HG03159 (cell line): ENCODE measurements around the gene SNU13.
"Not testable (repeated sequence)": the region's sequence is repeated elsewhere in the genome, so short reads cannot be mapped to it uniquely, and the experiment has no call there.

Experiments used
- ATAC-seq: cut with Tn5 transposase; IDR thresholded peaks from one replicate; pipeline ENCODE4 v1.9.1; 2021; ENCODE audit warnings: mild to moderate bottlenecking, moderate library complexity; ENCODE audit not compliant: unreplicated experiment

Gene SNU13

DNA sequence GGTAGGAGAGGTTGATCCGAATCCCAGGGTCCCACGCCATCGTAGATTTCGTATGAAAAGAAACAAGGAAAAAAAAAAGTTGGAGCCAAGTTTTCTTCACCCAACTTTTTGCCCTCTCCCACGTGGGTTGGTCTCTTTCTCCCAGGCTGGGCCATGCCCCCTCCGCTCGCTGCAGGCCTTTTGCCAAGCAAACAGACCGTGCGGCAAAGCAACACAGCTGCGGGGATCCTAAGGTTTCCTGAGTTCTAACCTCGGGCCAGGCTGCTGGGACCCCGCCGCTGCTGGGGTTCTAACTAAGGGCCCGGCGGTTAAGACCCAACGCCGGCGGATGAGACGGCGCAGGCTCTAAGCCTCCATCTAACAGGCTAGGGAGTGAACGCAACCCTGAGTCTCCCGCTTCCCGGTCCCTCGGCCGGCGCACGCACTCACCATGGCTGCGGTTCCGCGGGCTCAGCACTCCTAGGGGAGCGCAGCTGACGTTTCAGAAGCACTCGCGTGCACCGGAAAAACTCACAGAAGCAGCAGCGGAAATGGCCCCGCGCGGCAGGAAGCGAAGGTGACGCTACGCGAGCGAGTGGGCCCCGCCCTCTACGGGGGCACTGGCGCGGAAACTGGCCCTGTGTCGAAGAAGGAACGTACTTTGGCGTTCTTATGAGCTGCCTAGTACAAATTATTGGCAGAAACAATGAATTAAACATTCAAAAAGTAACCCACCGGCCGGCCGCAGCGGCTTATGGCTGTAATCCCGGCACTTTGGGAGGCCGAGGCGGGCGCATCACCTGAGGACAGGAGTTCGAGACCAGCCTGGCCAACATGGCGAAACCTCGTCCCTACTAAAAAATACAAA lies at the start of gene SNU13:
SNU13 (minus strand) TSS at position 503 of the 847 bp plus-strand sequence; CDS start at position 432, 71 bp downstream.
- peak; percentile 86 for ATAC-seq

GRCh38 chr22:41733241-41733640 lies 44.6 kb upstream of the SNU13 start:
- ATAC-seq = not testable (repeated sequence)

DNA sequence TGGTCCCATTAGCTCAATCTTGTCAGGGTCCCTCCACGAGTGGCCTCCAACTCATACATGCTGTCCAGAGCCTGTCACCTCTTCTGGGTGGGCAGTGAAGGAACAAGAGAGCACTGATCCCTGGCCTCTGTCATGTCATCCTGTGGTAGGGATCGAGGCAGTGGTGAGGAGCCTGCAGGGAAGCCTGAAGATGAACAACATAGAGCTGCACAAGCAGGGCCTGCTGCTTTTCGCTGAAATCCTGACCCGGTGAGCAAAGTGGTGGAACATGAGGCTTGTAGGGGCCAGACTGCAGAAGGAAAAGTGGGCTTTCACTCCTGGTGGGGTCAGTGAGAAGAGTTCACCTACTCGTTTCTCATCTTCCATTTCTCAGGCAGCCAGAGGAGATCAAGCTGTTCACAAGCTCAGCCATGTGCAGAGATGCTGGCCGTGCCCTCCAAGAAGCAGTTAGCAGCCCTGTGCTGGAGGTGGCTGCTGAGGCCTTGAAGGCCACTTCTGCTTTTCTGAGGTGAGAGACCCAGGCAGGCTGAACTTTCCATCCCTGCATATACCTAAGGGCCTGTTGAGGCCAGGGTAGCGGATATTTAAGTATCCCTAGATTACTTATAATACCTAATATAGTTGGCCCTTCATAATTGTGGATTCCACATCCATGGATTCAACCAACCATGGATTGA lies 43.6 kb upstream of the SNU13 start:
- no peak for ATAC-seq

GRCh38 chr22:41731609-41732008 lies 42.9 kb upstream of the SNU13 start:
- ATAC-seq = no peak

DNA sequence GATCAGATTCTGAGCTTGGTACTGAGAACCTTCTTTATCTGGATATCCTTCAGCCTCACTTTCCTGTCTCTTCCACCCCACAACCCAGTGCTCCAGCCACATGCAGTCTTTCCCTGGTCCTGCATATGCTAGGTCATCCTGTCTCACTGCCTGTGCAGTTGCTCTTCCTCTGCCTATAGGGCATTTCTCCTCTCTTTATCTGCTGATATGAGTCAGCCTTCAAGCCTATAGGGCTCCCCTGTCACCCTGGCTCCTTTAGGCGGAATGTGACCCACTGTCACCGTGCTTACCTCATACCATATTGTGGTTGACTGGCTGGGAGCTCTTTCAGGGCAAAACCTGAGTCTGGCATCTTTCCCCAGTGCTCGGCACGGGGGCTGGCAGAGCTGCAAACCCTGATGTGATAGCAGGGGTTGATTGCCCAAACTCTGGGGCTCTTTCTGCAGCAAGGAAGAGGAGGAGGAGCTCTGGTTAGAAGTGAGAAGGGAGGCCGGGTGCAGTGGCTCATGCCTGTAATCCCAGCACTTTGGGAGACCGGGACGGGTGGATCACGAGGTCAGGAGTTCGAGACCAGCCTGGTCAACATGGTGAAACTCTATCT lies 36.9 kb upstream of the SNU13 start:
- ATAC-seq = no peak

DNA sequence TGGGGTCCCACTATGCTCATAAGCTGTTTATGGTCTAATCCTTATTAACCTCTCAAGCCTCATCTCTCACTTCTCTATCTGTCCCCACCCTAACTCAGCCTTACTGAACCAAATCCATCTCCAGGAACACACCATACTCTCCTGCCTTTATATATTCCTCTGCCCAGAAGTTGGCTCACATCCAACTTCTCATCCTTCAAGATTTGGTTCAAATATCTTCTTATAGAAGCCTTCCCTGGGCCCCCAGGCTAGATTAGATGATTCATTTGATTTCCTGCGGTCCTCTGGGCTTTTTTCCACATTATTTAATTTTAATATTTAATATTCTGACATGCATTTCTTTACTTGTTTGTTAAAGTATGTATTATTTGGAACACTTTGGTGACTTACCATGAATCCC lies 33.8 kb upstream of the SNU13 start:
- no peak for ATAC-seq

- ATAC-seq = no peak
Measured at GRCh38 chr22:41713004-41713403, 24.3 kb upstream of the SNU13 start.

DNA sequence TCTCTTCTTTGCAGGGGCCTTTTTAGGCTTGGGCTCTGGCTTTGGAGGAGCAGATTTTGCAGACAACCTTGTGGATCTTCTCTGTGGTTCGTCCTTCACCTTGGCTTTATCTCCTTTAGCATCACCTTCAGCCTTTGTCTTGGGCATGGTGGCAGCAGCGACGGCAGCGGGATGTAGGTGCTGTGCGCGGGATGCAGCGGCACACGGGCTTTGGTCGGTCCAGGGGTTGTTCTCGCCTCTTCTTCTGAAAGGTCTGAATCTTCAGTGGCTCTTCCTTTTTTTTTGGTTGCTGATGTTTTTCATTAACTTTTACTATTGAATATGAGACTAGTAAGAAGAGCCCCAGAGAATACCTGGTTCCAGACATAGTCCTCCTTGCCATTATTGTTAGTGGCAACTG lies 20.7 kb upstream of the SNU13 start:
- ATAC-seq = no peak

DNA sequence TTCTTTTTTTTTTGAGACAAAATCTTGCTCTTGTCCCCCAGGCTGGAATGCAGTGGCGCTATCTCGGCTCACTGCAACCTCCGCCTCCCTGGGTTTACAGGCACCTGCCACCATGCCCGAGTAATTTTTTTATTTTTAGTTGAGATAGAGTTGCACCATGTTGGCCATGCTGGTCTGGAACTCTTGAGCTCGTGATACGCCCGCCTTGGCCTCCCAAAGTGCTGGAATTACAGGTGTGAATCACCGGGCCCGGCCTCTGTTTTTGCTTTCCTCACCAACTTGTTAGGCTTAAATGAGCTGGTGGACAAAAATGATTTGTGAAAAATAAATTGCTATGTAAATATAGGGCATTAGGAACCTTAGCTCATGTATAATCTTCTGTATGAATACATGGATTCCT lies 14.1 kb upstream of the SNU13 start:
- ATAC-seq = no peak

DNA sequence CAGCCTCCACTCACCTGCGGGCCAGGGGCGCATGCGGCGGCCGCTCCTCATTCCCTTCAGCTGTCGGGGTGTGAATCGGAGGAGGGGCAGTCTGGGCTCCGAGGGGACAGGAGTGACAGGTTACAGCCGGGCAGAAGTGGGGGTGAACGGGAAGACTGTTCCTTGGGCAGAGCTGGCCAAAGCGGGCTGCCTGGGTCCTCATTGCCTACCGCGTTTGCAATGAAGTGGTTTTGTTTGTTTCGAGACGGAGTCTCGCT lies 11.4 kb upstream of the SNU13 start:
- no peak for ATAC-seq

GRCh38 chr22:41699264-41700107 lies 10.8 kb upstream of the SNU13 start, which contains the start of gene MEI1:
MEI1 (plus strand) TSS chr22:41699503; CDS start chr22:41699539, 36 bp downstream.
- ATAC-seq = no peak

- no peak for ATAC-seq
Measured at GRCh38 chr22:41697126-41697775, 8.6 kb upstream of the SNU13 start.

- no peak for ATAC-seq
Measured at GRCh38 chr22:41696703-41697102, 8.0 kb upstream of the SNU13 start.

DNA sequence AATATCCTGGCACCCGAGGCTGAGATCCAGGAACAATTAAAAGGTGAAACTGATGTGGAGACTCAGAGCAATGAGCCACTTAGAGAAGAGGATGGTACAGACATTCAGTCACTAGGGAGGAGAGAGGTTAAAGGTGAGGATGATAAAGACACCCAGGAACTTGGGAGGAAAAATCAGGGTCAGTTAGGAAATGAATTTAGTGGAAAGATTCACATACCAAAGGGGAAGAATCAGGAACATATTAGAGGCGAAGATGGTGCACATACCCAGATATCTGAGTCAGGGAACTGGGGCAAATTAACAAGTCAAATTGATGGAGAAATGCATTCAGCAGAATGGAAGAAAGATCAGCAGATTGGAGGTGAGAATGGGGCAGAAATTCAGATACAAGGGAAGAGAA lies 6.5 kb upstream of the SNU13 start:
- ATAC-seq = no peak

- ATAC-seq = no peak
Measured at GRCh38 chr22:41690476-41690875, 1.8 kb upstream of the SNU13 start.

DNA sequence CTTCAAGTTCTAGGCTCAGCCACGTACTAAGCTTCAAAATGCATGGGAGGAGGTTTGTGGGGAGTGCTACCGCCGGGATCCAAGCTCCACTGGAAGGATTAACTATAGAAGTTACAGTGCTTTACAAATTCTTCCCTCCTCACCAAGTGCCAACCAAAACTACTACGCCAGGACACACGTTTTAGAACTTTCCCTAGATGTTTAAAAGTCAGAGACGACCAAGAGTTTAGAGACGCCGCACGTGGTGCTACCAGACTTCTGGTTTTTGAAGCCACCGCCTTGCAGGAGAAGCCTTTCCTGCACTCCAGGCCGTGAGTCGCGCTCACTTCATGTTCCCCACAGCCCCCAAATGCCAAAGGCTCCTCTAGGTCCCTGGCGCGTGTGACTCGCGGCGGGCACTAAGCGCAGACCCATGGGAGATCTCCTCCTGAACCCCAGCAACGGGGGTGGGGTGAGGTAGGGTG lies 734 bp downstream of the SNU13 start:
- peak; percentile 12 for ATAC-seq

GRCh38 chr22:41686890-41687289 lies 1.8 kb downstream of the SNU13 start:
- ATAC-seq = not testable (repeated sequence)

DNA sequence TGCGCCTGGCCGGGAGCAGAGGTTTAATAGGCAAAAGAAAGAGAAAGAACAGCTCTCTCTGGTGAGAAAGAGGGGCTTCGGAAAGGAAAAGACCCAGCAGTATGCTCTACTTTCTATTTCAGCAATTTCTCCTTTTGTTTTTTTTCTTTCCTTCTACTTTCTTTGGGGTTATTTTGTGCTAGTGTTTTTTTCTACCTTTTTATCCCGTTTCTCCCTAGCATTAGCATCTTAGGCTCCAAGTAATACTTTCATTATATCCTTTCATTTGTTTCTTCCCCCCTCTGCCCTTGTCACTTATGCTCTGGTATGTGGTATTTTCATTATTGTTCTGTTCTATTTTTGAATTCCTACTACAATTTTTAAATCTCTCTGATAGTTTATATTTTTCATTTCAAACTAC lies 4.5 kb downstream of the SNU13 start:
- no peak for ATAC-seq

DNA sequence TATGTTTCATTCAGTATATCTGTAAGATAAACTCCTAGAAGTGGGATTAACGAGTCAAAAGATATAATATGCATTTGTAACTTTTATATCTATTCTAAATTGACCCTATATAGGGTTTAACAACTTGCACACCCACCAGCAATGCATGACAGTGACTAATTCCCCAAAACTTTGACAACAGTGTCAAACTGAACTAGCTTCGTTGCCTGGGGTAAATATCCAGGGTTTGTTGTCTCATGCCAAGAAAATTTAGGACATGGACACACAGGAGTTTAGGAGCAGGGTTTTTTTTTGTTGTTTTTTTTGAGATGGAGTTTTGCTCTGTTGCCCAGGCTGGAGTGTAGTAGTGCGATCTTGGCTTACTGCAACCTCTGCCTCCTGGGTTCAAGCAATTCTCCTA lies 5.1 kb downstream of the SNU13 start:
- no peak for ATAC-seq

DNA sequence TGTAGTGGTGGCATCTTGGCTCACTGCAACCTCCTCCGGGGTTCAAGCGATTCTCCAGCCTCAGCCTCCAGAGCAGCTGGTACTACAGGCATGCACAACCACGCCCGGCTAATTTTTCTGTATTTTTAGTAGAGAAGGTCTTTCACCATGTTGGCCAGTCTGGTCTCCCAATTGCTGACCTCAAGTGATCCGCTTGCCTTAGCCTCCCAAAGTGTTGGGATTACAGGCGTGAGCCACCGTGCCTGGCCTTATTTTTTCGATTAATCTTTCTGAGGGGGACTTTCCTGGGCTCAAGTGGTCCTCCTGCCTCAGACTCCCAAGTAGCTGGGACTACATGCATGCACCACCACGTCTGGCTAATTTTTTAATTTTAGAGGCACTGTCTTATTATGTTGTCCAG lies 5.6 kb downstream of the SNU13 start:
- ATAC-seq = no peak
